Esophagus squamous epithelium (tissue), 5 donors: ENCODE data around the gene DNAJB8. TPM values are rescaled to one million over a fixed set of nuclear protein-coding genes. Genes with fewer than 3 reads are reported as not detected.
A peak's percentile ranks its signal among the peaks of the same experiment; 100 is the strongest.

Experiments
- DNase-seq: peaks from one replicate; lab custom pipeline; 2025; lab: John Stamatoyannopoulos, UW
- H3K27ac ChIP-seq, 4 donors: fragments of 200-600 bp; sonication (generic); one replicate each; pipeline ENCODE4 v1.5.1; 2016 to 2019; ENCODE audit warnings: mild to moderate bottlenecking in 1 of 4
- H3K27me3 ChIP-seq, 4 donors: fragments of 200-600 bp; sonication (generic); 1 replicate in 3 of 4; 2 replicates in 1 of 4; pipeline versions ENCODE4 v1.5.1 to v1.6.0; 2017 to 2021; ENCODE audit warnings: antibody characterized with exemption in 1 of 4
- H3K36me3 ChIP-seq, 3 donors: fragments of 200-600 bp; sonication (generic); one replicate each; pipeline ENCODE4 v1.5.1; 2016 to 2019
- H3K4me1 ChIP-seq, 3 donors: fragments of 200-600 bp; sonication (generic); one replicate each; pipeline ENCODE4 v1.5.1; 2017 to 2019
- H3K4me3 ChIP-seq, 4 donors: fragments of 200-600 bp; sonication (generic); 1 replicate in 3 of 4; 2 replicates in 1 of 4; pipeline ENCODE4 v1.5.1; 2016 to 2019; ENCODE audit warnings: mild to moderate bottlenecking in 2 of 4, moderate library complexity in 1 of 4
- H3K9me3 ChIP-seq, 3 donors: fragments of 200-600 bp; sonication (generic); one replicate each; pipeline ENCODE4 v1.5.1; 2016 to 2019
- CTCF ChIP-seq, 6 experiments: fragments of 450-650 bp in 4 of 6; fragments of 200-600 bp in 2 of 6; sonication (generic) in 2 of 6; IDR thresholded peaks; one replicate each; pipeline ENCODE4 v1.5.1; 2016 to 2019; ENCODE audit warnings: antibody characterized with exemption in 6 of 6, mild to moderate bottlenecking in 4 of 6, moderate library complexity in 4 of 6
- POLR2A ChIP-seq, 4 donors: fragments of 450-650 bp; IDR thresholded peaks; one replicate each; pipeline ENCODE4 v1.6.1; 2017; ENCODE audit warnings: antibody characterized with exemption in 4 of 4, mild to moderate bottlenecking in 4 of 4, moderate library complexity in 3 of 4
- WGBS, 2 donors: methylation state at CpG; one replicate each; pipeline ENCODE4 v1.1.5; 2018; 5-methylcytosine and 5-hydroxymethylcytosine counted together
- intact Hi-C: fragments of 100-400 bp; cut with DNase I; formaldehyde crosslinking; loops from one replicate; pipeline ENCODE4 v1.15.0; 2022
- total RNA-seq, 4 donors: library from RNA; depleted of rRNA; stranded (reverse); fragments of >200 nt; gene quantifications; one replicate each; pipeline ENCODE4 v1.1.0, GENCODE V29; 2016
- donor health status: DM: yes; HTN: yes; CAD: no.

Gene DNAJB8
- total RNA-seq, 4 donors from 2014 or later: not detected

GRCh38 chr3:128468285-128468790 is 1.6 kb upstream of the DNAJB8 start:
- WGBS, 2 donors: 74 to 94% methylated on average over 7 to 8 of the region's 17 CpGs
- no peak for TF ChIP-seq CTCF (IDR thresholded peaks at IDR 0.05)
- no peak for TF ChIP-seq POLR2A (IDR thresholded peaks at IDR 0.05)
- intact Hi-C loops: no loop called here
- Histone ChIP-seq H3K27me3 (peaks cover 0 to 65% (median 0%) of the 10 kb centered on the region in 4 donors), H3K4me1 (no peaks in the 10 kb centered on the region), H3K4me3 (no peak overlapping the region), H3K27ac (no peak overlapping the region), H3K9me3 (no peaks in the 10 kb centered on the region), H3K36me3 (no peaks in the 10 kb centered on the region)
- DNase-seq: no peak

- Histone ChIP-seq H3K9me3 (no peaks in the 10 kb centered on the region), H3K4me1 (no peaks in the 10 kb centered on the region), H3K36me3 (no peaks in the 10 kb centered on the region), H3K27ac (no peak overlapping the region), H3K4me3 (no peak overlapping the region), H3K27me3 (peaks cover 0 to 34% (median 0%) of the 10 kb centered on the region in 4 donors)
- 21 to 43% methylated on average over 1 of the region's 1 CpG for WGBS, 2 donors
- DNase-seq: no peak
- intact Hi-C loops: no loop called here
- TF ChIP-seq POLR2A (IDR thresholded peaks at IDR 0.05): no peak
- no peak for TF ChIP-seq CTCF (IDR thresholded peaks at IDR 0.05)
These were observed 2.0 kb downstream of the DNAJB8 start for GRCh38 chr3:128464702-128465101.

GRCh38 chr3:128464188-128464587 is 2.5 kb downstream of the DNAJB8 start:
- Histone ChIP-seq H3K9me3 (no peaks in the 10 kb centered on the region), H3K4me1 (no peaks in the 10 kb centered on the region), H3K4me3 (no peak overlapping the region), H3K36me3 (no peaks in the 10 kb centered on the region), H3K27me3 (peaks cover 0 to 29% (median 0%) of the 10 kb centered on the region in 4 donors), H3K27ac (no peak overlapping the region)
- WGBS, 2 donors: 57 to 58% methylated on average over 7 of the region's 7 CpGs
- intact Hi-C loops: no loop called here
- TF ChIP-seq POLR2A (IDR thresholded peaks at IDR 0.05): no peak
- TF ChIP-seq CTCF (IDR thresholded peaks at IDR 0.05): peak in 1 of 6 experiments; percentile 5
- no peak for DNase-seq

GRCh38 chr3:128463771-128464170 is 2.9 kb downstream of the DNAJB8 start:
- WGBS, 2 donors: 80 to 91% methylated on average over 5 to 6 of the region's 10 CpGs
- H3K36me3 ChIP-seq: no peaks in the 10 kb centered on the region
- TF ChIP-seq CTCF (IDR thresholded peaks at IDR 0.05): no peak
- TF ChIP-seq POLR2A (IDR thresholded peaks at IDR 0.05): no peak

GRCh38 chr3:128463354-128463753 is 3.3 kb downstream of the DNAJB8 start:
- H3K36me3 ChIP-seq: no peaks in the 10 kb centered on the region
- H3K4me3 ChIP-seq: no peak overlapping the region
- no peak for DNase-seq
- H3K9me3 ChIP-seq: no peaks in the 10 kb centered on the region
- TF ChIP-seq CTCF (IDR thresholded peaks at IDR 0.05): no peak
- intact Hi-C loops: no loop called here
- WGBS, 2 donors: 20 to 55% methylated on average over 1 to 2 of the region's 11 CpGs
- peaks cover 0 to 22% (median 0%) of the 10 kb centered on the region in 4 donors for H3K27me3 ChIP-seq
- no peaks in the 10 kb centered on the region for H3K4me1 ChIP-seq
- no peak overlapping the region for H3K27ac ChIP-seq

More at GRCh38 chr3:128463771-128464170, 2.9 kb downstream of the DNAJB8 start:
- no peaks in the 10 kb centered on the region for H3K4me1 ChIP-seq
- intact Hi-C loops: no loop called here
- H3K4me3 ChIP-seq: no peak overlapping the region
- no peak overlapping the region for H3K27ac ChIP-seq
- no peaks in the 10 kb centered on the region for H3K9me3 ChIP-seq
- peaks cover 0 to 25% (median 0%) of the 10 kb centered on the region in 4 donors for H3K27me3 ChIP-seq
- DNase-seq: no peak
